WI38 (cell line): Measurements from ENCODE around the gene OVCH2.
"Not testable (repeated sequence)": the region's sequence is repeated elsewhere in the genome, so short reads cannot be mapped to it uniquely, and the experiment has no call there.

Source experiments
- H3K4me3 ChIP-seq: 2 replicates; pipeline ENCODE4 v1.5.1; 2011; ENCODE audit warnings: low read depth, mild to moderate bottlenecking, control low read depth, low read length
- CTCF ChIP-seq: IDR thresholded peaks from 2 replicates; pipeline ENCODE4 v1.5.1; 2012; ENCODE audit warnings: low read depth, mild to moderate bottlenecking, control low read depth, low read length

The OVCH2 gene

DNA sequence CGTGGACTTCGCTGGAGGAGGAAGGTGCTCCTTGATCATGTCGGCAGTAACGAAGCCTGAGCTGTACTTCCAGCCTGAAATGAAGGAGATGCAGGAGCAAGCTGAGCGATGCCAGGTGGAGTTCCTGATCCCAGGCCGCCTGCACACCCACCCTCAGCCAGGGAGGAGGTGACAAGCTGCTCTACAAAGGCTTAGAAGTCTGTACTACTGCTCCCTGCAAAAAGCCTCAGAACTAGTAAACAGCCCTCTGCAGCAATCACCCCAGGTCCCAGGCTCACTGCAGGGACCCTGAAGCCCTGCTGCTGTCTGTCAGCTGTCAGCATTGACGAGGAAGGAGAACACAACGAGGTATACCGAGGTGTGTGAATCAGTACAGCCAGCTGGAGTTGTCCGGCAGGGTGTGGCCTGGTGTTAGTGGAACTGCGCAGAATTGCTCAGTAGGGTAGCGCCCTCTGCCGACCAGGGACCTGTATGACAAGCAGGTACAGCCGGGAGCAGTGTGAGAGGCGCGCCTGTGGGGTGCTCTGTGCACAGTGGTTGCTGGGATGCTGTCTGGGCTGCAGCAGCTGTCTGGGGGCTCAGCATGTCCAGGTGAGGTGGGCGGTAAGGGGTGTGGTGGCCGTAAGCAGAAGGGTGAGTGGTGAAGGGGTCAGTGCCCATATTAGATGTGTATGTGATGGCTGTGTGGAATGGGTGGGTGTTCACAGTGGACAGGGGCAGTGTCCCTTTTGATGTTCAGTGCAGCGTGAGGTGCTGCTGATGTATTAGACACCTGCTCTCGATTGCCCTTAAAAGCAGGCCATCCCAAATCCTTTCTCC, 40.6 kb downstream of the OVCH2 start:
- peak; percentile 61 for TF ChIP-seq CTCF
- H3K4me3 ChIP-seq, result no peak overlapping the region

DNA sequence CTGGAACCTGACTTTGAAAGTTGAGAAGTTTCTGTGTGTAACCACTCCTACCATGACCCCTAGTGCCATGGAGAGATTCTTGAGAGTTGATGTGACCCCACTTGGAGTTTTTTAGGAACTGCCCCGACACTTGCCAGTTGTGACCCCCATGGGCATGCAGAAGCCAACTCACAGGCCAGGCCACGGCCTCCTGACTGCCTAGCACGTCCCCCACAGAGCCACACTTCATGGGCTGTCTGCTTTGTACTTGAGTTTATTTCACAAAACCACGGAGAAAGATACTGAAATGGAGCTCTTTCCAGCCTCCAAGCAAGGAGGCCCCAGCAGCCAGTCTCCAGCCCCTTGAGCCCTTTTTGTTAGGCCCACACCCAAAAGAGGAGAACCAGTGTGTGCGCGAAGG, 41.4 kb downstream of the OVCH2 start:
- no peak for TF ChIP-seq CTCF
- no peak overlapping the region for H3K4me3 ChIP-seq

DNA sequence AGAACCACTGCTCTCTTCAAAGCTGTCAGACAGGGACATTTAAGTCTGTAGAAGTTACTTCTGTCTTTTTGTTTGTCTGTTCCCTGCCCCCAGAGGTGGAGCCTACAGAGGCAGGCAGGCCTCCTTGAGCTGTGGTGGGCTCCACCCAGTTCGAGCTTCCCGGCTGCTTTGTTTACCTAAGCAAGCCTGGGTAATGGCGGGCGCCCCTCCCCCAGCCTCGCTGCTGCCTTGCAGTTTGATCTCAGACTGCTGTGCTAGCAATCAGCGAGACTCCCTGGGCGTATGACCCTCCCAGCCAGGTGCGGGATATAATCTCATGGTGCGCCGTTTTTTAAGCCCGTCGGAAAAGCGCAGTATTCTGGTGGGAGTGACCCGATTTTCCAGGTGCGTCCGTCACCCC, 42.7 kb downstream of the OVCH2 start:
- H3K4me3 ChIP-seq, result not testable (repeated sequence)

DNA sequence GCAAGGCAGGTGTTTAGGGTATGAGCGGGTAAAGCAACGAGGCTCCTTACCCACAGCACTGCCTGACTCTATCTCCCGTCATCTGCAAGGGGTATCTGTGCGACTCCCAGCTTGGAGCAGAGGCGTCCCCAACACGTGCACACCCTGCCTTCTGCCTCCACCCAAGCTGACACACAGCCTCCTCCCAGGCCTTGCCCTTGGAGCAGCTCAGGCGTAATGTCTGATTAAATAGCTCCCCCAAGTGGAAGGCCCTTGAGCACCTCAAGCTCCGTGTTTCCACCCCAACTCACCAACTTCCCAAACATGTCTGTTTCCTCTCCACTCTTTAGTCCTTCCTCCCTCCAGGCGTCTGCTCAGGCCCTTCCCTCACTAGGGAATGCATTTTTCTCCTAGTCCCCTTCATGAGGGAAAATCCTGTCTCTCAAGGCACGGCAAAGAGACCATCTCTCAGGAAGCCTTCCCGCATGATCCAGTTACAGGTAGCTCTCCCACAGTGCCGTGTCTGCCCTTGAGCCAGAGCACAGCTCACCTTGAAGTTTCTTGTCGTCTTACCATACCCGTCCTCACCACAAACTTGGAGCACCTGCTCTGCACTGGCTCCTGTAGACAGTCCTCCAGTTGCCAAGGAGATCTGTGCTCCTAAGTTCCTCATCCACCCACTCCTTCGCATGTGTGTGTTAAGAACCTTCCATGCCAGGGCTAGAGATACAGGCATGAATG, 48.8 kb downstream of the OVCH2 start:
- TF ChIP-seq CTCF, result no peak
- no peak overlapping the region for H3K4me3 ChIP-seq

GRCh38 chr11:7656704-7657103, 49.6 kb downstream of the OVCH2 start:
- no peak for TF ChIP-seq CTCF
- no peak overlapping the region for H3K4me3 ChIP-seq

GRCh38 chr11:7655253-7656217, 50.7 kb downstream of the OVCH2 start:
- no peak for TF ChIP-seq CTCF
- no peak overlapping the region for H3K4me3 ChIP-seq

DNA sequence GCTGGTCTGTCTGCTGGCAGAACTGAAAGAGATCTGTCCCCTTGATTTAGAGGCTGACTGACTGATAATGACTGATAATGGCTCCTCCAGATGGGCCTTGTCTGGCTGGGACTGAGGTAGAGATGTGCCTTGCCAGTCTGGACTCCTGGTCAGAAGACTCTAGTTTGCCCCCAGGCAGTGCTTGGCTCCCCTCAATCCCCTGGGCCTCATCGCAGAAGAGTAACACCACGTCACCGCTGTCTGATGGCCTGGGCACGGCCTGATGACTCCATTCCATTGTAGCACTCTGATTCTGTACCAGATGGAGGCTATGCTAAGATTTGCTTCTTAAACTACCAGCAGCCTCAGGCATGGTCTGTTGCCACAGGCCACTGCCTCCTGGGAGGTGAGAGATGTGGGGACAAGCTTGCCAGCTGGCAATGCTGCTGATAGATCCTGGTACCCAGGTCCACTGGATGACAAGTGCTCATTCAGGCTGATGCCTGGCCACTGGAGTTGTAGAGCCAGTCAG, 52.0 kb downstream of the OVCH2 start:
- no peak for TF ChIP-seq CTCF
- H3K4me3 ChIP-seq, result no peak overlapping the region
